LoVo (cell line): ENCODE results near the gene GREB1.

Experiments used
- DNase-seq: peaks from one replicate; pipeline ENCODE4 v3.0.0-alpha.2; 2016; ENCODE audit warnings: low spot score

Gene GREB1

GRCh38 chr2:11662882-11663281 is 129.0 kb downstream of the GREB1 start:
- no peak for DNase-seq

GRCh38 chr2:11663427-11663826 is 129.6 kb downstream of the GREB1 start:
- DNase-seq = no peak

DNA sequence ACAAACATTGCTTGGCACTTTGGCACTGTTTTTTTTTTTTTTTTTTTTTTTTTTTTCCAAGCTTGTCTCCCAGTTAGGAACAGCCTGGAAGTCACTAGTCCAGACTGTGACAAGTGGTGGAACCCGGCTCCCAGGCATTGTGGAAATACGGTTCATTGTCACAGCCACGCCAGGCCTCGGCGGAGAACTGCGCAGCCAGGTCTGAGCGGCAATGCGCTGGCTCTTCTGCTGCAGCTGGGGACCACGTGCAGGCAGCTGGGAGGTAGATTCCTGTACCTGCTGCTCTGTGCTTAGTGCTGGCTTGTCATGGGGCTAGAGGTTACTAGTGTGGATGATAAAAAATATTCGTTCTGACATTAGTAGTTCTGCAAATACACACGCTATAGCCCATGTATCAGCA is 131.2 kb downstream of the GREB1 start:
- DNase-seq = no peak

DNA sequence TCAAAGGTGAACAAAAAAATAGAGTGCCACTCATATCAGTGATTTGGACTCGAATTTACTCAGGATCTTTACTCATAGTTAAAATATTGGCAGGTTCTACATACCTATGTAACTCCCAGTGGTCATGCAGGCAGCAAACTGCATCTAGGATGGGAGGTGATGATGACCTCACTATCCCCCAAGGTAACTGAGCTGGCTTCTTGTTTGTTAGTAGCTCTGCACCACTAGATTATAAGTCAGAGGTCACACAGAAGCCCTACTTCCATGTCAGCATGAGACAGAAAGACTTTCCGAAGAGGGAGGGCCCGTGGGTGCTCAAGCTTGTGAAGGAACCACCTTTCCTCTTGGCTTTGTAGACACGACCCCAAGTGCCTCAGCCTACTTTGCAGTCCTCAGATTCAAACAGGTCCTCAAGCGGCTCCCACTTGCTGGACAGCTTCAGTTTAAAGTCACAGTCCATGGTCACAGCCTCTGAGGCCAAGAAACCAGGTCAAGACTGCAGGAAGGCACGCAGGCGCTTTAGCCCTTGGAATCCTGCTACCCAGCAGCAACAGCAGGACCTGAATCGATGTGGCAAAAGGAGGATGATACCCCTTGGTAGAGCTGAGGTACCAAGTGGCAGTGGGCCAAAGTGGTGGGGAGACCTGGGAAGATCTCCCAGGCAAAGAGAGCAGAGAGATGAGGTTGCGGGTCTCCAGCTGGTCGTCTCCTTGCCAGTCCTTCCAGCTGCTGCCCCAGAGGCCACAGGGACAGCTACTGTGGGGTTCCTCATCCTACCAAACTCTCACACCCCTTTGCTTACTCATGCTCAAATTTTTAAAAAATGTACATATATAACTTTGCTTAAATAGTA is 131.9 kb downstream of the GREB1 start:
- no peak for DNase-seq

- DNase-seq = no peak
Measured at GRCh38 chr2:11667194-11667593, 133.3 kb downstream of the GREB1 start.

DNA sequence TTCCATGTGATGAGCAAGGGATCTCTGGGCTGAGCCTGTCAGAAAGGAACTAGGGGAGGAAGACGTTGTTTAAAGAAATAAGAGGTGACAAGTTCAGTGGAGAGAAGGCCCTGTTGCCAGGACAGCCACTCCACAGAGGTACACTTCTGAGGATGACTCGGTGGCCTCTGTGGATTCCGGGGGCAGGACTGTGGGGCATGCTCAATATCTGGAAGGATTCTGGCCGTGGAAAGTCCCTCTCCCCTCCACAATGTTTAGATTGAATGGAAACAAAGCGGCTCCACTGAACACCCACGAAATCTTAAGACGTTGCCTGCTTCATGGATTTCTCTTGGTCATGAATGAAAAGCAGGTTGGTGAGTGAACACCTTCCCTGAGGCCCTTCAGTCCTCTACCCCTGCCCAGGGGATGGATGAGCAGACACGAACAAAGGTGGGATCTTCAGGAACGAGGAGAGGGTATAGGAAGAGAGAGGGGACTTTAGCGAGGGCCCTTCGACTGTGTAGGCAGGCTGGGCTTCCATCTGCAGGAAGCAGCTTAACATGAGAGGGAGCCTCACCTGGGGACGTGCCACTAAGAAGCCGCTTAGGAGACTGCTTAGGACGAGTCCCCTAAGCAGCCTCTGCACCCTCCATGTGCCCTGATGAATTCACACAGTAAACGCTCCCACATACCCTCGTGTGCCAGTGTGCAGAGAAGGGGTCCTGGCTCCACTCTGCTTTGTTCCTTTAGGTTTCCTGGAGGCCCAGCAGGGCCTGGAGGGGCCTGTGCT is 134.2 kb downstream of the GREB1 start:
- no peak for DNase-seq

DNA sequence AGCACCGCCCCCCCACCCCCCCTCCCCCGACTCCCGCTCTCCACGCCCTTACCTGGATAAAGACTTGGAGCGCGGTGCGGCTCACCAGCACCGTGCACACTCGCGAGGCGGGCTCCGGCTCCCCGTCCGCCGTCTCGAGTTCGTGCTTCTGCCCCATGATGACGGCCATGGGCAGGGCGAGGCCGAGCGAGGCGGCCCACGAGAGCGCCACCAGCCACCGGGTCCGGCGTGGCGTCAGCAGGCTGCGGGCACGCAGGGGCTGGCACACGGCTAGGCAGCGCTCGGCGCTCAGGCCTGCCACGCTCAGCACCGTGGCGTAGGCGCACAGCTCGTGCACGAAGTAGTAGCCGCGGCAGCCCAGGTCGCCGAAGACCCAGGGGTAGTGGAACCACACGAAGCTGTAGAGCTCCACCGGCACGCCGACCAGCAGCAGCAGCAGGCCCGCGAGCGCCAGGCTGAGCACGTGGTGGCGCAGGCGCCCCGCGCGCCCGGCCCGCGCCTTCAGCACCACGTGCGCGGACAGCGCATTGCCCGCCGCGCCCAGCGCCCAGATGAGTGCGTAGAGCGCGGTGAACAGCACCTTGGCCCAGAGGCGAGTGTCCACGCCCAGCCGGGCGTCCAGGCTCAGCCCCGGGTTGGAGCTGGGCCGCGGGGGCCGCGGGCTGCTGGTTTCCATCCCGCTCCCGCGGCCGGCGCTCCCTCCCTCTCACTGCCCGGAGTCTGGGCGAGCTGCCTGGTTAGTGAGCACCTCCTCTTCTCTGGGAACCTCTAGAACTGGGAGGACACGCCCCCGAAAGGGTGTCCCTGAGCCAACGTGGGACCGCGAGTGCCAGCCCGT is 135.8 kb downstream of the GREB1 start, which contains the start of gene NTSR2:
TSS of gene NTSR2 (minus strand) at position 742 of the 838 bp plus-strand sequence. CDS start at position 676, 66 bp downstream.
- DNase-seq = no peak

DNA sequence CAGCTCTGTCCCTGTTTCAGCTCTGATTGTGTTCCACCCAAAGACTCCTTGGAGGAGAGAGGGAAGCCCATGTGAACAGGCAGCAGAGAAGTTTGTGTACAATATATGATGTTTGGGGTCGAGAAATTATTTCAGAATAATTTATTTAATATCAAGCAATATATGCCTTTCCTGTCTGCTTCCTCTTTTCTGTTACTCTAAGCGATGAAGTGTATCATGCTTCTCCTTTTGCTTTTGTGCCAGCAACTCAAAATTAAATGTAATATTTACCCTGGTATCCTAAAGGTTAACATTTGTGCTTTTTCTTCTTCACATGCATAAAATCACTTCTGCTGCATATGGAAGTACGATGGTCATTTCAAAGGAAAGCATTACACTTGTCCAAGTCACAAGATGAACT is 138.6 kb downstream of the GREB1 start:
- DNase-seq = no peak

- DNase-seq = no peak
Measured at GRCh38 chr2:11674983-11675382, 141.1 kb downstream of the GREB1 start.

GRCh38 chr2:11675423-11676112 is 141.7 kb downstream of the GREB1 start:
- DNase-seq = no peak

GRCh38 chr2:11676640-11677039 is 142.8 kb downstream of the GREB1 start:
- DNase-seq = no peak

- no peak for DNase-seq
Measured at GRCh38 chr2:11677136-11678055, 143.6 kb downstream of the GREB1 start.

DNA sequence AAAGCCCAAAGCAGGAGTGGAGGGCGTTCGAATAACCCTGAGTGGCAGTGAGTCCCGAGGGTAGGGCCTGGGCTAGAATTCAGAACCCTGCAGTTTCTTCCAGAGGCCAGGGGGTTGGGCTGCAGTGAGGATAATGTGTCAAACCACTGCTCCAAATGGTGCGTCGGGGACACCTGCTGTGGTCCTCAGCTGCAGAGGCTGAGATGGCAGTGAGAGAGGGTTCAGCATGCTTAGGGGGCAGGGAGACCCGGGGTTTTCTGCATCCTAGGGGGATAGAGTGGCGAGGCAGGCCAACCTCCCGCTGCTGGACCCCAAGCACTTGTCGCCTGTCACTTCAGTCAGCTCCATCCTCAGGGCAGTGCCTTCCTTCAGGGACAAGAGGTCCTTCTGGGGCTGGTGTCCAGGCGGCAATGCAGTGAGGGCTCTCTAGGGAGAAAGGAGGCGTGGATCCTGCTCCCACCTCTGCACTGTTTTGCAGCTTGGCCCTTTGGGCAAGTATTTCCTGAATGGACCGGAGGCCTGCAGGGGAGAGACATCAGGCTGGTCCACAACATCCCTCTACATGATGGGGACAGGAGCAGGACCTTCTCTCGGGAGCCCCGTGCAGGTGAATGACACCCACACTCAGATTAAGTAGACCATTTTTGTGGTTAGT is 144.6 kb downstream of the GREB1 start:
- no peak for DNase-seq

GRCh38 chr2:11679016-11679415 is 145.2 kb downstream of the GREB1 start:
- DNase-seq = no peak

DNA sequence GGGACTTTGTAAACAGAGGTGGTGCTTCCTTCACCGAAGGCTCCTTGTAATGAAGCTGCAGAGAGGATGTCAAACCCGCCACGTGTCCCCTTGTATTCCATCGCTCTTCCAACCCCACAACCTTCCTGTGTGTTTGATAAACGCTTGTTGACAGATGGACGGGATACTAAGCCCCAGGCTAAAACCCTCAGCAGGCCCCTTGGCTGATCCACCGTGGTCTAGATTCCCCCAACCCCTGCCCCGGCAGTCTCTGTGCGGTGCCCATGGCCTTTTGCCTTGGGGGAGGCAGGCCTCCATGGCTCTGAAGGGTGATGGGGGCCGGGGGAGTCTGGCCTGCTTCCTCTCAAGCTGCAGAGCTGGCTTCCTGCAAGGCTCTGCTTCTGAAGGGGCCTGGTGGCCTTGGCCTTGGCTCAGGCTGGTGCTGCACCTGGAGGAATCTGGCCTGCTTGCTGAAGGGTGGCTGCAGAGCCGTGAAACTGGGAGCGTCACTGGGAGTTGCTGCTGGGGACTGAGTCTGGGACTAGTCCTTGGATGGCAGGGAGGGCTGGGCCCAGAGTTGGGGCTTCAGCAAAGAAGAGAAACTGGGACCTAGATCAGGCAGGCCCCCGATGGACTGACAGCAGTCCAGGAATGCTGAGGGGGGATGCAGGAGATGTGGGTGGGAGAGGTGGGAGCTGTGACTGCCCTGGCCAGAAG is 145.8 kb downstream of the GREB1 start:
- DNase-seq = no peak

DNA sequence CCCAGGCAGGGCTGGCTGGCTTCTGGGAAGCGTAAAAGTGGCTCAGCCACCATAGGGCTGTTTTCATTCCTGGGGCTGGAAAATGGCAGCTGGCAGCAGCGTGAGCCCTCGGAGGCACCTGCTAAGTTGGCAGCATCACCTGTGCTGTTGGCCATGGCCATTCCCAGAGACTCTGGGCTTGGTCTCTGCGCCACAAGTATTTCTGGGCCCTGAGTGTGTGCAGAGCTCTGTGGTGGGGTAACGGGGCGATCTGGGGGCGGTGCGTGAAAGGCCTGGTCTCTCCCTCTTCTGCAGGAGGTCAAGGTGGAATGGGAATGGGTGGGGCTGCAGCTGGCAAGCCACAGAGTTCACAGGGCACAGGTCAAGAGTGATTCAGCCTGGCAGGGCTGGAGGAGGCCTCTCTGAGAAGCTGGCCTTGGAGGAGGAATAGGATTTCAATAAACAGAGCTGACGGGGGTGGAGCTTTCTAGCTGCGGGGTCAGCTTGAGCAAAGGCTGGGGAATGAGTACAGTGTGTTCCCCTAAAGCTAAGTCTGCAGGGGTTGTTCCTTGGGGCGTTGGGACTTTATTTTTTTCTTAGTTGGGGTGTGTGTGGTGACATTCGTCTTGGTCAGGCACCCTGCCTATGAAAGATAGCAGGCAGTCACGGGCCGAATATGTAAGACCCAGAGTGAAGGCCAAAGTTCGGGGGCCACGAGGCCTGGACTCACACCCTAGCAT is 146.5 kb downstream of the GREB1 start:
- no peak for DNase-seq

GRCh38 chr2:11680901-11681721 is 147.3 kb downstream of the GREB1 start:
- DNase-seq = no peak
